Osteoblast (primary cell): ENCODE data around the gene BRF1. TPM values are rescaled to one million over a fixed set of nuclear protein-coding genes. Genes with fewer than 3 reads are reported as not detected.

Source experiments
- DNase-seq: peaks from one replicate; pipeline ENCODE4 v3.0.0; 2011; ENCODE audit warnings: low spot score, mixed read lengths; ENCODE audit not compliant: insufficient read length; ENCODE audit errors: missing footprints
- H2AFZ ChIP-seq: 2 replicates; pipeline ENCODE4 v1.6.0; 2011; ENCODE audit warnings: mild to moderate bottlenecking, low read length
- H3K27ac ChIP-seq: 2 replicates; pipeline ENCODE4 v1.5.1; 2011; ENCODE audit warnings: mild to moderate bottlenecking, low read depth, low read length, moderate library complexity
- H3K27me3 ChIP-seq: 2 replicates; pipeline ENCODE4 v1.6.0; 2012; ENCODE audit warnings: mild to moderate bottlenecking, control low read depth, inconsistent platforms, low read length, moderate library complexity; ENCODE audit not compliant: insufficient read depth
- H3K36me3 ChIP-seq: 2 replicates; pipeline ENCODE4 v1.5.1; 2011; ENCODE audit warnings: mild to moderate bottlenecking, low read length, control low read depth, moderate library complexity; ENCODE audit not compliant: insufficient read depth
- H3K4me1 ChIP-seq: 2 replicates; pipeline ENCODE4 v1.5.1; 2011; ENCODE audit warnings: mild to moderate bottlenecking, low read length, control low read depth, moderate library complexity; ENCODE audit not compliant: insufficient read depth
- H3K4me2 ChIP-seq: 2 replicates; pipeline ENCODE4 v1.6.0; 2011; ENCODE audit warnings: mild to moderate bottlenecking, low read length; ENCODE audit not compliant: insufficient read depth
- H3K4me3 ChIP-seq: fragments of 200-600 bp; sonication (generic); 3 replicates; pipeline ENCODE4 v1.5.1; 2012; ENCODE audit warnings: mild to moderate bottlenecking, low read length, inconsistent platforms; ENCODE audit not compliant: insufficient read depth
- H3K79me2 ChIP-seq: 2 replicates; pipeline ENCODE4 v1.6.0; 2012; ENCODE audit warnings: mild to moderate bottlenecking, low read length, control low read depth, inconsistent platforms; ENCODE audit not compliant: insufficient read depth
- H3K9me3 ChIP-seq: 2 replicates; pipeline ENCODE4 v1.5.1; 2011; ENCODE audit warnings: low read depth, low read length, control low read depth
- H4K20me1 ChIP-seq: 2 replicates; pipeline ENCODE4 v1.6.0; 2012; ENCODE audit warnings: mild to moderate bottlenecking, low read length, control low read depth; ENCODE audit not compliant: insufficient read depth
- total RNA-seq: library from RNA; depleted of rRNA; stranded (reverse); fragments of >200 nt; gene quantifications from 2 replicates; pipeline ENCODE4 v1.2.3, GENCODE V29; 2012
- TF ChIP-seq, protein P1 (sequence below): IDR thresholded peaks from 2 replicates; pipeline ENCODE4 v1.5.1; 2011; ENCODE audit warnings: mild to moderate bottlenecking, low read depth, low read length, moderate library complexity; ENCODE audit errors: extremely low read depth

The BRF1 gene
- total RNA-seq, 1 donor: 34.4 TPM

DNA sequence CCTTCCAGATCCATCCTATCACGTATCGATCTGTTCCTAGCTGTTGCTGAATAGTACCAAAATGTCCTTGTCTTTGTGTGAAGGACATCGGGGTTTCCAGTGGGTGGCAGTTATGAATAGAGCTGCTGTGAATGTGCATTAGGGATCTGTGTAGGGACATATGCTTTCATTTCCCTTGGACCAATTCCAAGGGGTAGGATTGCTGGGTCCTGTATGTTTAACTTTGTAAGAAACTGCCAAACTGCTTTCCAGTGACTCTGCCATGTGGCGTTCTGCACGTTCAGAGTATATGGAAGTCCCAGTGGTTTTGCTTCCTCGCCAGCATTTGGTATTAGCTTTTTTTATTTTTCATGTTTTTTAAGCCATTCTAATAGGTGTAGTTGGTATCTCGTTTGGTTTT lies 42.4 kb upstream of the BRF1 start:
- no peak for DNase-seq
- Histone ChIP-seq H3K27me3 (no peaks in the 10 kb centered on the region), H3K4me3 (no peak overlapping the region), H3K36me3 (no peaks in the 10 kb centered on the region), H2AFZ (no peak overlapping the region), H4K20me1 (peaks cover 32% of the 10 kb centered on the region), H3K4me2 (no peak overlapping the region), H3K27ac (no peak overlapping the region), H3K4me1 (no peaks in the 10 kb centered on the region), H3K79me2 (peaks cover 51% of the 10 kb centered on the region), H3K9me3 (no peaks in the 10 kb centered on the region)
- TF ChIP-seq, protein P1, sequence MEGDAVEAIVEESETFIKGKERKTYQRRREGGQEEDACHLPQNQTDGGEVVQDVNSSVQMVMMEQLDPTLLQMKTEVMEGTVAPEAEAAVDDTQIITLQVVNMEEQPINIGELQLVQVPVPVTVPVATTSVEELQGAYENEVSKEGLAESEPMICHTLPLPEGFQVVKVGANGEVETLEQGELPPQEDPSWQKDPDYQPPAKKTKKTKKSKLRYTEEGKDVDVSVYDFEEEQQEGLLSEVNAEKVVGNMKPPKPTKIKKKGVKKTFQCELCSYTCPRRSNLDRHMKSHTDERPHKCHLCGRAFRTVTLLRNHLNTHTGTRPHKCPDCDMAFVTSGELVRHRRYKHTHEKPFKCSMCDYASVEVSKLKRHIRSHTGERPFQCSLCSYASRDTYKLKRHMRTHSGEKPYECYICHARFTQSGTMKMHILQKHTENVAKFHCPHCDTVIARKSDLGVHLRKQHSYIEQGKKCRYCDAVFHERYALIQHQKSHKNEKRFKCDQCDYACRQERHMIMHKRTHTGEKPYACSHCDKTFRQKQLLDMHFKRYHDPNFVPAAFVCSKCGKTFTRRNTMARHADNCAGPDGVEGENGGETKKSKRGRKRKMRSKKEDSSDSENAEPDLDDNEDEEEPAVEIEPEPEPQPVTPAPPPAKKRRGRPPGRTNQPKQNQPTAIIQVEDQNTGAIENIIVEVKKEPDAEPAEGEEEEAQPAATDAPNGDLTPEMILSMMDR: no peak

DNA sequence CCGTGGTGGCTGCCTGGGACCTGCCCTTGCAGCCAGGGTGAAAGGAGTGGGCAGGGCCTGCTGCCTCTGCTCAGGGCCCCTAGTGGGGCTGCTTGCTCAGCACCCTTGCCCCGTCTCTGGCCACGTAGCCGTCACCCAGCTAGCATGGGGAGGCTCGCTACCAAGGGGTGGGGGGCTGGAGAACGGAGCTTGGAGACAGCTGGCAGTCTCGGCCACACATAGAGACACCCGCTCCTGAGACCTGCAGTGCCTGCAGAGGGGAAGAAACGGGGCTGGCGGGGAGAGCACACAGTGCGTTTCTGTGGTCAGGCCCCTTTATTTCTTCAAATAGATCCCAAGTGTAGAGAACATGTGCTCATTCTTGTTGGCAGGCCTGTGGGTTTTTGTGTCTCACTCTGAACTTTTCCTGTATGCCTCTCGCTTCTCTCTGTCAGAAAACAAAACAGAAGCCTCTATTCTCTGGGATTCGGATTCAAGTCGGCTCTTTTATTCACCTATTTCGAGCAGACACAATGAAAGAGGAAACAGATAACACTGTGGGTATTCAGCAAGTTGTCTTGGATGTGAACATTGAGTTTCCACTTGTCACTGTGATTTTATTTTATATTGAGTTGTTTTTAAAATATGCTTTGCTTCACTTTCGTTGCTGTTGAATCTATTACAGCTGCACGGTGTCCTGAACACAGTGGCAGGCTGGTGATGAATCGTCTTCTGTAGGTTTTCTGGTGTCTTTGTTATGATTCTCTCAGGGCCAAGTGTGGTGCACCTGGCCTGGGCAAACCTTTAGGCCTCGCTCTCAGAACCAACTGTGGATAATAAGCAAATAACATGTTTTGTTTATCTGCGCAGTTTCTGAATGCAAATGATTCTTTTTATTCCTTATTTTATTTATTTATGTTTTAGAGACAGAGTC lies 40.3 kb upstream of the BRF1 start:
- peaks cover 72% of the 10 kb centered on the region for H3K79me2 ChIP-seq
- no peak overlapping the region for H3K4me2 ChIP-seq
- no peak overlapping the region for H3K27ac ChIP-seq

DNA sequence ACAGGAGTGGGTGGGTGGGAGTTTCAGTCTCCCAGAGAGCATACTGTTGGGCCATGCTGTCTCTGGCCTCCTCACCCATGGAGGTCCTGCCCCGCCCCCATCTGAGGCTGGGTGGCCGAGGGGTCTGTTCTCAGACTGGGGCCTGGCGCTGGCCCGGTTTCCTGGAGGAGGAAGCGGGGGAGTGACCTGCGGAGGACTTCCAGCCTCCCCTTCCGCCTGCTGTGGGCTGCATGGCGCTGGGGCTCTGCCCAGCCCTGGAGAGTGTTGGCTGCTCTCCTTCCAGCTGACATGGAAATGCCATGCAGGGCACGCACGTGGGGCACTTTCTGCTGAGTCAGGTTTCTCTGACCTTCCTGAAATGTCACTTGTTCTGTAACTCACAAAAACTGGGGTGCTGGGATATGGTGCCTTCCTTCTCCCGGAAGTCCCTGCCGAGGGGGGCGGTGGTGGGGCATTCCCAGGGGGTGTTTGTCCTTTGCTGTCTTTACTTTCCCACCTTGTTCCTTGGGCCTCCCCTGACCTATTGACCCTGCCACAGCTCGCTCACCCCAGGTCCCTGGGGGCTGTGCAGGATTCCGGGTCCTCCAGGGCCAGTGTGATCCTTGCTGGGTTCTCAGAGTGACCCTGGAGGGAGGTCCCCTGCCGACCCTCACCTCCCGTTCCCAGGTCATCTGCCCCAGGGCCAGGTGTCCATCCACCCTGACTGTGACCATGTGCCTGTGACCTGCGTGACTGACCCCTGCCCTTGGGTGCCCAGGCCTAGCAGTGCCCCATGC lies 37.4 kb upstream of the BRF1 start:
- H3K27me3 ChIP-seq: no peaks in the 10 kb centered on the region
- TF ChIP-seq, protein P1: no peak
- no peak overlapping the region for H3K27ac ChIP-seq
- H3K4me1 ChIP-seq: no peaks in the 10 kb centered on the region
- H4K20me1 ChIP-seq: peaks cover 41% of the 10 kb centered on the region
- no peak overlapping the region for H3K4me2 ChIP-seq
- no peak for DNase-seq
- no peak overlapping the region for H3K4me3 ChIP-seq
- H3K79me2 ChIP-seq: peaks cover 79% of the 10 kb centered on the region
- no peak overlapping the region for H2AFZ ChIP-seq
- no peaks in the 10 kb centered on the region for H3K9me3 ChIP-seq
- H3K36me3 ChIP-seq: no peaks in the 10 kb centered on the region

More for the DNA sequence above, 40.3 kb upstream of the BRF1 start:
- Histone ChIP-seq H4K20me1 (peaks cover 43% of the 10 kb centered on the region), H3K4me3 (no peak overlapping the region), H3K27me3 (no peaks in the 10 kb centered on the region), H3K9me3 (no peaks in the 10 kb centered on the region), H3K4me1 (no peaks in the 10 kb centered on the region), H3K36me3 (no peaks in the 10 kb centered on the region), H2AFZ (no peak overlapping the region)
- DNase-seq: no peak
- TF ChIP-seq, protein P1: no peak

DNA sequence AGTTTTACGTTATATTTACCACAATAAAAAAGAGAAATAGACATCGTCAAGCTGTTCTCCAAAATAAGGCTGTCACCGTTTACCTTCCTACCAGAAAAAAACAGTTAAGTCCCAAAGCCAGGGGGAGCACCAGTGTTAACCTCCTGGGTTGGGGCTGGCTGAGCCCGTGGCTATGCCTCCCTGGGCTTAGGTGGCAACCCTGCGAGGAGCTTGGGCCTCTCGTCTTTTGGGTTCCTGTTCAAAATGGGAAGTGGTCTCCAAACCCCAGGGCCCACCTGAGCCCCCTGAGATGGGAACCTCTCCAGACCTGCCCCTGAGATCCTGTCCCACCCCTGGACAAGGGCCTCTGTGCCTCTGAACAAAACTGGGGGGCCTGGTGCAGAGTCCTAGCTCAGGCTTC lies 36.6 kb upstream of the BRF1 start:
- H3K4me2 ChIP-seq: no peak overlapping the region
- no peak for DNase-seq
- H3K4me1 ChIP-seq: no peaks in the 10 kb centered on the region
- H3K79me2 ChIP-seq: peaks cover 82% of the 10 kb centered on the region
- H3K36me3 ChIP-seq: no peaks in the 10 kb centered on the region
- no peak overlapping the region for H2AFZ ChIP-seq
- peaks cover 40% of the 10 kb centered on the region for H4K20me1 ChIP-seq
- no peaks in the 10 kb centered on the region for H3K9me3 ChIP-seq
- H3K4me3 ChIP-seq: no peak overlapping the region
- TF ChIP-seq, protein P1: no peak
- H3K27ac ChIP-seq: no peak overlapping the region
- H3K27me3 ChIP-seq: no peaks in the 10 kb centered on the region
